Measurements from ENCODE around the gene WLS.

WLS gene

GRCh38 chr1:68202239-68202832, 30.0 kb downstream of the WLS start:
- Histone ChIP-seq H3K4me3 (ENCODE audit: low read length) (no peak overlapping the region), H3K4me1 (ENCODE audit: low read length) (peaks cover 6% of the 10 kb centered on the region; the same call in 1 of the 2 replicates), H3K27me3 (replicated peaks; ENCODE audit: insufficient read depth, low read length) (no peaks in the 10 kb centered on the region), H3K79me2 (ENCODE audit: low read length) (no peaks in the 10 kb centered on the region), H4K20me1 (ENCODE audit: insufficient read depth, low read length) (no peaks in the 10 kb centered on the region), H3F3A (ENCODE audit: insufficient read depth, low read length) (no peaks in the 10 kb centered on the region), H3K9ac (ENCODE audit: low read length) (no peak overlapping the region), H3K9me3 (replicated peaks; ENCODE audit: insufficient read depth, low read length) (no peaks in the 10 kb centered on the region), H2AFZ (ENCODE audit: low read length) (no peak overlapping the region), H3K27ac (ENCODE audit: low read length) (no peak overlapping the region), H3K9me2 (replicated peaks; ENCODE audit: insufficient read depth, low read length) (no peaks in the 10 kb centered on the region), H3K4me2 (ENCODE audit: low read depth, low read length) (no peak overlapping the region), H3K36me3 (replicated peaks; ENCODE audit: insufficient read depth, low read length) (no peaks in the 10 kb centered on the region)
- TF ChIP-seq, protein P1, sequence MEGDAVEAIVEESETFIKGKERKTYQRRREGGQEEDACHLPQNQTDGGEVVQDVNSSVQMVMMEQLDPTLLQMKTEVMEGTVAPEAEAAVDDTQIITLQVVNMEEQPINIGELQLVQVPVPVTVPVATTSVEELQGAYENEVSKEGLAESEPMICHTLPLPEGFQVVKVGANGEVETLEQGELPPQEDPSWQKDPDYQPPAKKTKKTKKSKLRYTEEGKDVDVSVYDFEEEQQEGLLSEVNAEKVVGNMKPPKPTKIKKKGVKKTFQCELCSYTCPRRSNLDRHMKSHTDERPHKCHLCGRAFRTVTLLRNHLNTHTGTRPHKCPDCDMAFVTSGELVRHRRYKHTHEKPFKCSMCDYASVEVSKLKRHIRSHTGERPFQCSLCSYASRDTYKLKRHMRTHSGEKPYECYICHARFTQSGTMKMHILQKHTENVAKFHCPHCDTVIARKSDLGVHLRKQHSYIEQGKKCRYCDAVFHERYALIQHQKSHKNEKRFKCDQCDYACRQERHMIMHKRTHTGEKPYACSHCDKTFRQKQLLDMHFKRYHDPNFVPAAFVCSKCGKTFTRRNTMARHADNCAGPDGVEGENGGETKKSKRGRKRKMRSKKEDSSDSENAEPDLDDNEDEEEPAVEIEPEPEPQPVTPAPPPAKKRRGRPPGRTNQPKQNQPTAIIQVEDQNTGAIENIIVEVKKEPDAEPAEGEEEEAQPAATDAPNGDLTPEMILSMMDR (IDR thresholded peaks at IDR 0.05; ENCODE audit: low read length), result no peak
- TF ChIP-seq EZH2phosphoT487 (IDR thresholded peaks at IDR 0.05; ENCODE audit: low read length) (no peak), EZH2 (optimal IDR thresholded peaks at IDR 0.05; ENCODE audit: low read depth, low read length) (no peak)
- no peak for DNase-seq

- Histone ChIP-seq H3K27ac (ENCODE audit: low read length) (no peak overlapping the region), H3K9me2 (replicated peaks; ENCODE audit: insufficient read depth, low read length) (no peaks in the 10 kb centered on the region), H3K9ac (ENCODE audit: low read length) (no peak overlapping the region), H4K20me1 (ENCODE audit: insufficient read depth, low read length) (no peaks in the 10 kb centered on the region), H3K36me3 (replicated peaks; ENCODE audit: insufficient read depth, low read length) (no peaks in the 10 kb centered on the region), H3K9me3 (replicated peaks; ENCODE audit: insufficient read depth, low read length) (no peaks in the 10 kb centered on the region), H3K27me3 (replicated peaks; ENCODE audit: insufficient read depth, low read length) (no peaks in the 10 kb centered on the region), H3K4me1 (ENCODE audit: low read length) (peaks cover 11% of the 10 kb centered on the region; the same call in 1 of the 2 replicates), H3K79me2 (ENCODE audit: low read length) (no peaks in the 10 kb centered on the region), H2AFZ (ENCODE audit: low read length) (no peak overlapping the region), H3F3A (ENCODE audit: insufficient read depth, low read length) (no peaks in the 10 kb centered on the region), H3K4me3 (ENCODE audit: low read length) (no peak overlapping the region), H3K4me2 (ENCODE audit: low read depth, low read length) (no peak overlapping the region)
- no peak for DNase-seq
- TF ChIP-seq, protein P1 (IDR thresholded peaks at IDR 0.05; ENCODE audit: low read length), result no peak
- TF ChIP-seq EZH2 (optimal IDR thresholded peaks at IDR 0.05; ENCODE audit: low read depth, low read length), result no peak
- TF ChIP-seq EZH2phosphoT487 (IDR thresholded peaks at IDR 0.05; ENCODE audit: low read length), result no peak
Observed at GRCh38 chr1:68201546-68202238, 30.6 kb downstream of the WLS start.

DNA sequence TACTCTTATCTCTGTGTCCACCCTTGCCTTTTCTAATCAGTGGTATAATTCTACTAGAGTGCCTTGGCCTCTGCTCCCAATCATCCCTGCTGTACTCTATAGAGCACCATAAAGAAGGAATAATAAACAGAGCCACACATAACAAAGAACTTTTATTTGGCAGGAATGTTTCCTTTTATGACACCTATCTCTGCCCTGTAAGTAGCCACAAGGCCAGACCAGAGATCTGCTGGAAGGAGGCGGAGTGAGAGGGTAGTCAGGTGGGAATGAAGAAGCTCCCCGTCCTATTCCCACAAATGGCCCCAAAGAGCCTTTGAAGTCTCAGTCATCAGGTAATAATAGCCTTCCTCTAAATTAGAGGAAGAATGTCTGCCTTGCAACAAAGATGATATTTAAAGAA, 32.7 kb downstream of the WLS start:
- H3K36me3 ChIP-seq (replicated peaks; ENCODE audit: insufficient read depth, low read length), result no peaks in the 10 kb centered on the region
- no peak for DNase-seq
- H3F3A ChIP-seq (ENCODE audit: insufficient read depth, low read length), result no peaks in the 10 kb centered on the region
- peaks cover 11% of the 10 kb centered on the region; the same call in 1 of the 2 replicates for H3K4me1 ChIP-seq (ENCODE audit: low read length)
- H3K4me3 ChIP-seq (ENCODE audit: low read length), result no peak overlapping the region
- H3K4me2 ChIP-seq (ENCODE audit: low read depth, low read length), result no peak overlapping the region
- no peak overlapping the region for H2AFZ ChIP-seq (ENCODE audit: low read length)
- no peak overlapping the region for H3K9ac ChIP-seq (ENCODE audit: low read length)
- no peak for TF ChIP-seq EZH2phosphoT487 (IDR thresholded peaks at IDR 0.05; ENCODE audit: low read length)
- TF ChIP-seq, protein P1 (IDR thresholded peaks at IDR 0.05; ENCODE audit: low read length), result no peak
- TF ChIP-seq EZH2 (optimal IDR thresholded peaks at IDR 0.05; ENCODE audit: low read depth, low read length), result no peak
- no peaks in the 10 kb centered on the region for H3K79me2 ChIP-seq (ENCODE audit: low read length)
- H3K9me3 ChIP-seq (replicated peaks; ENCODE audit: insufficient read depth, low read length), result no peaks in the 10 kb centered on the region
- no peak overlapping the region for H3K27ac ChIP-seq (ENCODE audit: low read length)
- no peaks in the 10 kb centered on the region for H3K27me3 ChIP-seq (replicated peaks; ENCODE audit: insufficient read depth, low read length)
- no peaks in the 10 kb centered on the region for H3K9me2 ChIP-seq (replicated peaks; ENCODE audit: insufficient read depth, low read length)
- no peaks in the 10 kb centered on the region for H4K20me1 ChIP-seq (ENCODE audit: insufficient read depth, low read length)
